Tibial nerve (tissue), 4 donors: ENCODE results near the gene CHAF1B. TPM values are rescaled to one million over a fixed set of nuclear protein-coding genes. Genes with fewer than 3 reads are reported as not detected.

ENCODE experiments used
- DNase-seq, 2 donors: peaks; one replicate each; pipeline ENCODE4 v3.0.0-alpha.2; 2019; ENCODE audit warnings: low spot score in 2 of 2
- H3K27ac ChIP-seq, 4 donors: fragments of 200-600 bp; sonication (generic) in 3 of 4; one replicate each; pipeline ENCODE4 v1.5.1; 2017 to 2019; ENCODE audit warnings: mild to moderate bottlenecking in 1 of 4
- H3K27me3 ChIP-seq, 2 donors: fragments of 200-600 bp; sonication (generic) in 1 of 2; one replicate each; pipeline versions ENCODE4 v1.5.1 to v1.6.0; 2017 to 2019
- H3K36me3 ChIP-seq, 3 donors: fragments of 200-600 bp; sonication (generic); one replicate each; pipeline ENCODE4 v1.5.1; 2018 to 2019
- H3K4me1 ChIP-seq, 4 donors: fragments of 200-600 bp; sonication (generic) in 3 of 4; one replicate each; pipeline ENCODE4 v1.5.1; 2017 to 2019
- H3K4me3 ChIP-seq, 4 donors: fragments of 200-600 bp; sonication (generic) in 3 of 4; one replicate each; pipeline ENCODE4 v1.5.1; 2017 to 2019; ENCODE audit warnings: mild to moderate bottlenecking in 1 of 4, moderate library complexity in 1 of 4
- H3K9me3 ChIP-seq, 4 donors: fragments of 200-600 bp; sonication (generic) in 3 of 4; one replicate each; pipeline ENCODE4 v1.5.1; 2017 to 2019
- EP300 ChIP-seq, 2 donors: sonication (generic); formaldehyde crosslinking; IDR thresholded peaks; one replicate each; pipeline ENCODE4 v1.6.1; 2017; ENCODE audit warnings: antibody characterized with exemption in 2 of 2, mild to moderate bottlenecking in 1 of 2
- POLR2A ChIP-seq, 2 donors: fragments of 450-650 bp; IDR thresholded peaks; one replicate each; pipeline ENCODE4 v1.6.1; 2017; ENCODE audit warnings: antibody characterized with exemption in 2 of 2, mild to moderate bottlenecking in 2 of 2, moderate library complexity in 2 of 2
- WGBS, 2 donors: methylation state at CpG; one replicate each; pipeline ENCODE4 v1.1.5; 2018; 5-methylcytosine and 5-hydroxymethylcytosine counted together
- total RNA-seq, 4 donors: library from RNA; depleted of rRNA; stranded (reverse); fragments of >200 nt; gene quantifications; one replicate each; pipeline ENCODE4 v1.1.0, GENCODE V29; 2016
- TF ChIP-seq, protein P1 (sequence below), 5 experiments: fragments of 200-600 bp in 3 of 5; fragments of 450-650 bp in 2 of 5; sonication (generic) in 3 of 5; IDR thresholded peaks; one replicate each; pipeline ENCODE4 v1.5.1; 2016 to 2019; ENCODE audit warnings: antibody characterized with exemption in 5 of 5, mild to moderate bottlenecking in 3 of 5, moderate library complexity in 2 of 5

The CHAF1B gene
- total RNA-seq, 4 donors from 2014 or later, result 0.59 to 1.2 (median 0.86) TPM

GRCh38 chr21:36452281-36452825 lies 67.2 kb downstream of the CHAF1B start:
- TF ChIP-seq EP300 (IDR thresholded peaks at IDR 0.05), result no peak
- TF ChIP-seq, protein P1, sequence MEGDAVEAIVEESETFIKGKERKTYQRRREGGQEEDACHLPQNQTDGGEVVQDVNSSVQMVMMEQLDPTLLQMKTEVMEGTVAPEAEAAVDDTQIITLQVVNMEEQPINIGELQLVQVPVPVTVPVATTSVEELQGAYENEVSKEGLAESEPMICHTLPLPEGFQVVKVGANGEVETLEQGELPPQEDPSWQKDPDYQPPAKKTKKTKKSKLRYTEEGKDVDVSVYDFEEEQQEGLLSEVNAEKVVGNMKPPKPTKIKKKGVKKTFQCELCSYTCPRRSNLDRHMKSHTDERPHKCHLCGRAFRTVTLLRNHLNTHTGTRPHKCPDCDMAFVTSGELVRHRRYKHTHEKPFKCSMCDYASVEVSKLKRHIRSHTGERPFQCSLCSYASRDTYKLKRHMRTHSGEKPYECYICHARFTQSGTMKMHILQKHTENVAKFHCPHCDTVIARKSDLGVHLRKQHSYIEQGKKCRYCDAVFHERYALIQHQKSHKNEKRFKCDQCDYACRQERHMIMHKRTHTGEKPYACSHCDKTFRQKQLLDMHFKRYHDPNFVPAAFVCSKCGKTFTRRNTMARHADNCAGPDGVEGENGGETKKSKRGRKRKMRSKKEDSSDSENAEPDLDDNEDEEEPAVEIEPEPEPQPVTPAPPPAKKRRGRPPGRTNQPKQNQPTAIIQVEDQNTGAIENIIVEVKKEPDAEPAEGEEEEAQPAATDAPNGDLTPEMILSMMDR (IDR thresholded peaks at IDR 0.05), result no peak
- TF ChIP-seq POLR2A (IDR thresholded peaks at IDR 0.05), result no peak
- 81 to 88% methylated on average over 6 of the region's 6 CpGs for WGBS, 2 donors

GRCh38 chr21:36454093-36454531 lies 68.9 kb downstream of the CHAF1B start:
- Histone ChIP-seq H3K27ac (no peak overlapping the region), H3K36me3 (no peaks in the 10 kb centered on the region), H3K9me3 (no peaks in the 10 kb centered on the region), H3K27me3 (no peaks in the 10 kb centered on the region), H3K4me3 (no peak overlapping the region), H3K4me1 (peaks cover 0 to 8% (median 0%) of the 10 kb centered on the region in 4 donors)
- 16 to 25% methylated on average over 4 of the region's 4 CpGs for WGBS, 2 donors
- DNase-seq, result no peak
- TF ChIP-seq, protein P1 (IDR thresholded peaks at IDR 0.05), result no peak
- no peak for TF ChIP-seq POLR2A (IDR thresholded peaks at IDR 0.05)
- TF ChIP-seq EP300 (IDR thresholded peaks at IDR 0.05), result no peak

More at GRCh38 chr21:36452281-36452825, 67.2 kb downstream of the CHAF1B start:
- H3K4me1 ChIP-seq, result peaks cover 0 to 8% (median 0%) of the 10 kb centered on the region in 4 donors
- no peak overlapping the region for H3K4me3 ChIP-seq
- H3K36me3 ChIP-seq, result no peaks in the 10 kb centered on the region
- no peaks in the 10 kb centered on the region for H3K9me3 ChIP-seq
- no peak for DNase-seq
- H3K27ac ChIP-seq, result no peak overlapping the region
- H3K27me3 ChIP-seq, result no peaks in the 10 kb centered on the region

GRCh38 chr21:36454706-36455105 lies 69.5 kb downstream of the CHAF1B start:
- H3K9me3 ChIP-seq, result no peaks in the 10 kb centered on the region
- no peak overlapping the region for H3K4me3 ChIP-seq
- H3K4me1 ChIP-seq, result peaks cover 0 to 8% (median 0%) of the 10 kb centered on the region in 4 donors
- H3K27me3 ChIP-seq, result no peaks in the 10 kb centered on the region
- no peak overlapping the region for H3K27ac ChIP-seq
- 44 to 45% methylated on average over 4 of the region's 4 CpGs for WGBS, 2 donors
- TF ChIP-seq EP300 (IDR thresholded peaks at IDR 0.05) (no peak), POLR2A (IDR thresholded peaks at IDR 0.05) (no peak)
- TF ChIP-seq, protein P1 (IDR thresholded peaks at IDR 0.05), result no peak
- no peaks in the 10 kb centered on the region for H3K36me3 ChIP-seq
- DNase-seq, result no peak

DNA sequence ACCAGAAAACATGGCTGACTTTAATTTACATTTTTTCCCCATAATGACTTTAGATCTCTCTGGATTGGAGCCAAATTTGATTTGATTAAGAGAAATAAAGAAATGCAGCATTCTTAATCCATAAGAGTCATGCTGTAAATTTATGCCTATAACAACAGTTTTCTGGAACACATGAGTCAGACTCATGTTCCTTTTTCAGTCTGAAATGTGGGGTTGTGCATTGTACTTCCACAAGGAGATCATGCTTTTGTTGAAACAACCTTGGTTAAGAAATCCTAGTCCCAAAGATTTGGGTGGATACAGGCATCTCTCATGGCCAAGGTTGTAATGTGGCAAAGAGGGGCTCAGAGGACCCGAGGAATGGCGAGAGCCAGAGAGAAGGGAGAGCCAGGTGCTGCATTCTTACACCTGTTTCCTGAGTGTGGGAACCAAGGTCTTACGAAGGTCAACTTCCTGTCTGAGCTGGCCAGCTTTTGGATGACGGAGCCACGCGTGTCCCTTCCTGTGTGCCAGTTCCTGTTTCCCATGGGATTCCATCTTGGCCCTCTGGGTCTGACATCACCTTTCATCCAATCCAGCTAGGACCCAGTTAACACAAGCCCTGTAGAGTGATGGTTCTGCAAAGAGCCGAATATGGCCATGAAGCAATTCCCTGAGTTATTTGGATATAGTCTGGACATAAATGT lies 71.7 kb downstream of the CHAF1B start:
- Histone ChIP-seq H3K27me3 (no peaks in the 10 kb centered on the region), H3K36me3 (no peaks in the 10 kb centered on the region), H3K4me1 (peaks cover 0 to 8% (median 0%) of the 10 kb centered on the region in 4 donors), H3K9me3 (no peaks in the 10 kb centered on the region), H3K27ac (no peak overlapping the region), H3K4me3 (no peak overlapping the region)
- TF ChIP-seq EP300 (IDR thresholded peaks at IDR 0.05), result no peak
- TF ChIP-seq, protein P1 (IDR thresholded peaks at IDR 0.05), result no peak
- TF ChIP-seq POLR2A (IDR thresholded peaks at IDR 0.05), result no peak
- WGBS, 2 donors, result 76 to 81% methylated on average over 7 of the region's 7 CpGs
- DNase-seq, result no peak

DNA sequence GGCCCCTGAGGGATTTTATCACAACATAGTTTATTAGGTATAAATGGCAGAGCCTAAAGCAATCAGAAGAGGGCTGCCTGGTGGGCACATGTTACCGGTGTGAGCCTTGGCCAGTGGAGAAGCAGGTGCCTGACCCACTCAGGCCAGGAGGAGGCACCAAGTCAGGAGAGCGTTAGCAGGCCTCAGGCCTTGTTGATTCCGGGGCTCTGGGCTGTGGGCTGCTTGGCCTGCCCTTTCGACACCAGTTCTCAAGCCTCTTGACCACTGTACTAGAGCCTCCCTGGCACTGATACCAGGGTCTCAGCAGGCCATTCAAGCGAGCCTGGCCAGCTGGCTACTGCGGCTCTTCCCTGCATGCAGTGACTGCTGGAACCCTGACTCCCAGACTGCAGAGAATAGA lies 73.9 kb downstream of the CHAF1B start:
- 89 to 92% methylated on average over 6 of the region's 6 CpGs for WGBS, 2 donors

More for the DNA sequence above, 73.9 kb downstream of the CHAF1B start:
- H3K4me3 ChIP-seq, result no peak overlapping the region
- H3K27ac ChIP-seq, result no peak overlapping the region
- no peaks in the 10 kb centered on the region for H3K9me3 ChIP-seq
- H3K4me1 ChIP-seq, result peaks cover 0 to 8% (median 0%) of the 10 kb centered on the region in 4 donors
- H3K36me3 ChIP-seq, result no peaks in the 10 kb centered on the region
- no peak for TF ChIP-seq POLR2A (IDR thresholded peaks at IDR 0.05)
- TF ChIP-seq, protein P1 (IDR thresholded peaks at IDR 0.05), result no peak
- TF ChIP-seq EP300 (IDR thresholded peaks at IDR 0.05), result no peak
- H3K27me3 ChIP-seq, result no peaks in the 10 kb centered on the region
- no peak for DNase-seq
